B cell (primary cell): Measurements from ENCODE around the gene CCDC106.

Experiments
- EZH2 ChIP-seq: IDR thresholded peaks from 2 replicates; pipeline ENCODE4 v1.6.1; 2012; ENCODE audit warnings: borderline replicate concordance, low read depth, mild to moderate bottlenecking, moderate library complexity, low read length; ENCODE audit not compliant: insufficient read depth, poor library complexity, severe bottlenecking
- TF ChIP-seq, protein P1 (sequence below): fragments of 200-600 bp; IDR thresholded peaks from one replicate; pipeline ENCODE4 v1.8.0; 2022; ENCODE audit warnings: antibody characterized with exemption, mild to moderate bottlenecking

GRCh38 chr19:55692681-55693081 is 44.7 kb downstream of the CCDC106 start:
- TF ChIP-seq, protein P1, sequence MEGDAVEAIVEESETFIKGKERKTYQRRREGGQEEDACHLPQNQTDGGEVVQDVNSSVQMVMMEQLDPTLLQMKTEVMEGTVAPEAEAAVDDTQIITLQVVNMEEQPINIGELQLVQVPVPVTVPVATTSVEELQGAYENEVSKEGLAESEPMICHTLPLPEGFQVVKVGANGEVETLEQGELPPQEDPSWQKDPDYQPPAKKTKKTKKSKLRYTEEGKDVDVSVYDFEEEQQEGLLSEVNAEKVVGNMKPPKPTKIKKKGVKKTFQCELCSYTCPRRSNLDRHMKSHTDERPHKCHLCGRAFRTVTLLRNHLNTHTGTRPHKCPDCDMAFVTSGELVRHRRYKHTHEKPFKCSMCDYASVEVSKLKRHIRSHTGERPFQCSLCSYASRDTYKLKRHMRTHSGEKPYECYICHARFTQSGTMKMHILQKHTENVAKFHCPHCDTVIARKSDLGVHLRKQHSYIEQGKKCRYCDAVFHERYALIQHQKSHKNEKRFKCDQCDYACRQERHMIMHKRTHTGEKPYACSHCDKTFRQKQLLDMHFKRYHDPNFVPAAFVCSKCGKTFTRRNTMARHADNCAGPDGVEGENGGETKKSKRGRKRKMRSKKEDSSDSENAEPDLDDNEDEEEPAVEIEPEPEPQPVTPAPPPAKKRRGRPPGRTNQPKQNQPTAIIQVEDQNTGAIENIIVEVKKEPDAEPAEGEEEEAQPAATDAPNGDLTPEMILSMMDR, result no peak
- no peak for TF ChIP-seq EZH2
